Panc1 (cell line): ENCODE results near the gene PM20D2. TPM values are rescaled to one million over a fixed set of nuclear protein-coding genes. Genes with fewer than 3 reads are reported as not detected.

Source experiments
- ATAC-seq: fragments of 200-7000 bp; cut with Tn5 transposase; 2 replicates; pipeline ENCODE4 v1.9.1; 2020; ENCODE audit warnings: mild to moderate bottlenecking, moderate library complexity
- BruUV-seq: library from RNA; stranded (reverse); fragments of 400-500 nt; replicated peaks from 2 replicates; lab custom pipeline; 2021; lab: Mats Ljungman, UMichigan
- CTCF ChIA-PET: fragments of 300-600 bp; sonication (Branson Sonifier 250); formaldehyde crosslinking; loops from one replicate; lab custom pipeline; 2022; ENCODE audit warnings: antibody characterized with exemption; lab: Charles Lee
- POLR2A ChIA-PET: fragments of 300-600 bp; sonication (Branson Sonifier 250); formaldehyde crosslinking; loops from one replicate; lab custom pipeline; 2022; ENCODE audit warnings: antibody characterized with exemption; lab: Charles Lee
- DNase-seq: peaks from one replicate; pipeline ENCODE4 v3.0.0-alpha.2; 2010; ENCODE audit warnings: low read depth, low spot score
- H3K27ac ChIP-seq: 2 replicates; pipeline ENCODE4 v1.5.1; 2011; ENCODE audit warnings: mild to moderate bottlenecking, low read length, inconsistent platforms
- H3K27me3 ChIP-seq: fragments of 200-500 bp; sonication (Bioruptor generic); 2 replicates; pipeline ENCODE4 v1.6.0; 2014; ENCODE audit warnings: low read length, inconsistent platforms; ENCODE audit not compliant: control insufficient read depth, insufficient read depth
- H3K36me3 ChIP-seq: fragments of 200-500 bp; sonication (Bioruptor generic); 2 replicates; pipeline ENCODE4 v1.5.1; 2014; ENCODE audit warnings: inconsistent platforms, mild to moderate bottlenecking, low read length, moderate library complexity; ENCODE audit not compliant: control insufficient read depth, insufficient read depth
- H3K4me1 ChIP-seq: 2 replicates; pipeline ENCODE4 v1.5.1; 2011; ENCODE audit warnings: inconsistent platforms, mild to moderate bottlenecking, low read length, moderate library complexity; ENCODE audit not compliant: control insufficient read depth, insufficient read depth
- H3K4me3 ChIP-seq, 2 experiments: 2 replicates each; pipeline ENCODE4 v1.5.1; 2011 to 2012; ENCODE audit warnings: low read depth in 2 of 2, low read length in 2 of 2, mild to moderate bottlenecking in 2 of 2, inconsistent platforms in 1 of 2, moderate library complexity in 1 of 2
- H3K9me3 ChIP-seq: fragments of 200-500 bp; sonication (Bioruptor generic); 2 replicates; pipeline ENCODE4 v1.5.1; 2014; ENCODE audit warnings: low read depth, mild to moderate bottlenecking, inconsistent platforms, low read length, moderate library complexity; ENCODE audit not compliant: control insufficient read depth, insufficient read depth
- CTCF ChIP-seq: fragments of 450-650 bp; IDR thresholded peaks from 2 replicates; pipeline ENCODE4 v1.5.1; 2017; ENCODE audit warnings: mild to moderate bottlenecking
- POLR2AphosphoS5 ChIP-seq: IDR thresholded peaks from 2 replicates; pipeline ENCODE4 v1.6.1; 2012; ENCODE audit warnings: mild to moderate bottlenecking, low read depth, low read length, moderate library complexity
- REST ChIP-seq, 2 experiments: IDR thresholded peaks; 2 replicates each; pipeline ENCODE4 v1.6.1; 2011 to 2012; ENCODE audit warnings: low read depth in 2 of 2, control low read depth in 1 of 2, low read length in 1 of 2, mild to moderate bottlenecking in 1 of 2, moderate library complexity in 1 of 2; ENCODE audit not compliant: insufficient read depth in 1 of 2
- SIN3A ChIP-seq: IDR thresholded peaks from 2 replicates; pipeline ENCODE4 v1.6.1; 2012; ENCODE audit warnings: low read depth, mild to moderate bottlenecking, low read length, moderate library complexity, borderline replicate concordance; ENCODE audit not compliant: insufficient read depth
- TCF7L2 ChIP-seq: IDR thresholded peaks from 2 replicates; pipeline ENCODE4 v1.6.1; 2011; ENCODE audit warnings: mild to moderate bottlenecking, low read depth, low read length, inconsistent platforms
- in situ Hi-C: cut with HindIII; loops from 2 replicates; pipeline ENCODE4 v1.10.0; 2016; ENCODE audit warnings: low sequenced_read_pairs, low pct_unique_long_range_greater_than_20kb
- intact Hi-C: fragments of 100-400 bp; cut with micrococcal nuclease; formaldehyde crosslinking; loops from one replicate; pipeline ENCODE4 v1.10.0; 2022; ENCODE audit not compliant: unreplicated experiment
- total RNA-seq: library from RNA; stranded (reverse); gene quantifications from one replicate; pipeline ENCODE4 v1.2.1, GENCODE V29; 2021; ENCODE audit not compliant: unreplicated experiment

Gene PM20D2
- total RNA-seq, 1 experiment from 2014 or later, result 13.6 TPM

- Histone ChIP-seq H3K4me3 (no peak overlapping the region), H3K27me3 (no peaks in the 10 kb centered on the region), H3K27ac (no peak overlapping the region), H3K4me1 (no peaks in the 10 kb centered on the region), H3K36me3 (peaks cover 3% of the 10 kb centered on the region), H3K9me3 (no peaks in the 10 kb centered on the region)
- intact Hi-C loops (no loop called here), in situ Hi-C loops (no loop called here)
- CTCF ChIA-PET, result interaction anchor here (0.6 kb wide), 1 partner anchor 94 kb away, joined by 4 read pairs; no protein-coding TSS in a partner anchor
- ATAC-seq, result no peak
- POLR2A ChIA-PET, result no interaction called here
- no peak for TF ChIP-seq SIN3A
- no peak for TF ChIP-seq CTCF
- no peak for TF ChIP-seq POLR2AphosphoS5
- TF ChIP-seq TCF7L2, result no peak
- no peak for TF ChIP-seq REST (IDR thresholded peaks at IDR 0.05; ENCODE audit: insufficient read depth in 1 of 2, low read depth in 2 of 2, low read length in 1 of 2)
- no TSS peak for BruUV-seq
- no peak for DNase-seq
Measured at GRCh38 chr6:89154131-89154530, 8.3 kb downstream of the PM20D2 start.

GRCh38 chr6:89160331-89161092 is 14.7 kb downstream of the PM20D2 start:
- H3K4me1 ChIP-seq, result no peaks in the 10 kb centered on the region
- no TSS peak for BruUV-seq
- H3K4me3 ChIP-seq, result no peak overlapping the region
- DNase-seq (no peak), ATAC-seq (no peak)
- no peaks in the 10 kb centered on the region for H3K27me3 ChIP-seq
- ChIA-PET CTCF (no interaction called here), POLR2A (no interaction called here)
- in situ Hi-C loops, result no loop called here
- no peaks in the 10 kb centered on the region for H3K9me3 ChIP-seq
- TF ChIP-seq TCF7L2, result no peak
- TF ChIP-seq SIN3A, result no peak
- no peak for TF ChIP-seq POLR2AphosphoS5
- no peak for TF ChIP-seq CTCF
- no peak for TF ChIP-seq REST (IDR thresholded peaks at IDR 0.05; ENCODE audit: insufficient read depth in 1 of 2, low read depth in 2 of 2, low read length in 1 of 2)
- peaks cover 4% of the 10 kb centered on the region for H3K36me3 ChIP-seq
- intact Hi-C loops, result no loop called here
- no peak overlapping the region for H3K27ac ChIP-seq
